Tibial artery (tissue), 4 donors: ENCODE results near the gene CCNG1.
A peak's percentile ranks its signal among the peaks of the same experiment; 100 is the strongest.

ENCODE experiments used
- DNase-seq, 2 donors: peaks; one replicate each; pipeline ENCODE4 v3.0.0-alpha.2; 2019
- H3K27ac ChIP-seq, 2 donors: fragments of 200-600 bp; sonication (generic) in 1 of 2; 1 replicate in 1 of 2; 2 replicates in 1 of 2; pipeline ENCODE4 v1.5.1; 2018 to 2019; ENCODE audit warnings: mild to moderate bottlenecking in 1 of 2
- H3K27me3 ChIP-seq, 2 donors: fragments of 200-600 bp; sonication (generic) in 1 of 2; one replicate each; pipeline versions ENCODE4 v1.5.1 to v1.6.0; 2016 to 2019
- H3K36me3 ChIP-seq, 3 donors: fragments of 200-600 bp; sonication (generic) in 2 of 3; one replicate each; pipeline ENCODE4 v1.5.1; 2016 to 2019; ENCODE audit warnings: mild to moderate bottlenecking in 2 of 3
- H3K4me1 ChIP-seq, 4 donors: fragments of 200-600 bp; sonication (generic) in 2 of 4; 1 replicate in 3 of 4; 2 replicates in 1 of 4; pipeline ENCODE4 v1.5.1; 2016 to 2019
- H3K4me3 ChIP-seq, 2 donors: fragments of 200-600 bp; sonication (generic) in 1 of 2; 1 replicate in 1 of 2; 2 replicates in 1 of 2; pipeline ENCODE4 v1.5.1; 2018 to 2019; ENCODE audit warnings: mild to moderate bottlenecking in 2 of 2
- H3K9me3 ChIP-seq, 3 donors: fragments of 200-600 bp; sonication (generic) in 1 of 3; one replicate each; pipeline ENCODE4 v1.5.1; 2016 to 2019
- CTCF ChIP-seq, 2 experiments: fragments of 200-600 bp in 1 of 2; fragments of 450-650 bp in 1 of 2; IDR thresholded peaks; one replicate each; pipeline ENCODE4 v1.5.1; 2017 to 2019; ENCODE audit warnings: antibody characterized with exemption in 2 of 2, mild to moderate bottlenecking in 1 of 2, moderate library complexity in 1 of 2
- intact Hi-C: fragments of 100-400 bp; cut with DNase I; formaldehyde crosslinking; loops from one replicate; pipeline ENCODE4 v1.15.0; 2023; ENCODE audit warnings: low total_unique reads

Gene CCNG1

DNA sequence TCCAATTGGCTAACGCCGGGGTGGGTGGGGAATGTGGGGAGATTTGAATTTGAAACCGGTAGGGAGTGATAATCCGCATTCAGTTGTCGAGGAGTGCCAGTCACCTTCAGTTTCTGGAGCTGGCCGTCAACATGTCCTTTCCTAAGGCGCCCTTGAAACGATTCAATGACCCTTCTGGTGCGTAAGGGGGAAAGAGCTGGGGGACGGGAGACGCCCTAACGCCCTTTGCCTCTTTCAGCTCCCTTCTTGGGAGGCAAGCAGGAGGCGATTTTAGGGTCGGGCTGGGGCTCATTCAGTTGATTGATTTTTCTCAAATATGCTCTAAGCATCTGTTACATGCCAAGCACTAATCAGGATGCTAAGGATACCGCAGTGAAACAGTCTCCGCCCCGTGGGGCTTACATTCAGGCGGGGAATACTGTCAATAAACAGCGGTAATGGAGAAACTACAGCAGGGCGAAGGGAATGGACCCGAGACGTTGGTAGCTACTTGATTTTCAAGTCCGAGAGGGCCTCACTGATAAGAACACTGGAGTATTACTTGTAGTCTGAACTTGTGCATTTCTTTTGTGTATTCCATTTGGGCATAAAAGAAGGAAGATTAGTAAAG, 23.3 kb downstream of the CCNG1 start, which contains the start of gene HMMR:
Gene HMMR (plus strand): TSS at position 71 of the 610 bp plus-strand sequence. CDS start 61 bp downstream, at position 132.
- Histone ChIP-seq H3K36me3 (peaks cover 0 to 3% (median under 1%) of the 10 kb centered on the region in 3 donors), H3K9me3 (no peaks in the 10 kb centered on the region), H3K4me1 (peaks cover 0 to 31% (median 16%) of the 10 kb centered on the region in 4 donors), H3K4me3 (peak within 1 kb of the TSS; percentile 68 to 84), H3K27me3 (no peaks in the 10 kb centered on the region), H3K27ac (peak within 1 kb of the TSS; percentile 96 to 97)
- TF ChIP-seq CTCF (IDR thresholded peaks at IDR 0.05), result no peak
- DNase-seq, result peak in 1 of 2 donors; percentile 20
- intact Hi-C loops, result loop anchor here (5.0 kb wide), 1 partner anchor 42 kb away; no protein-coding TSS in a partner anchor

DNA sequence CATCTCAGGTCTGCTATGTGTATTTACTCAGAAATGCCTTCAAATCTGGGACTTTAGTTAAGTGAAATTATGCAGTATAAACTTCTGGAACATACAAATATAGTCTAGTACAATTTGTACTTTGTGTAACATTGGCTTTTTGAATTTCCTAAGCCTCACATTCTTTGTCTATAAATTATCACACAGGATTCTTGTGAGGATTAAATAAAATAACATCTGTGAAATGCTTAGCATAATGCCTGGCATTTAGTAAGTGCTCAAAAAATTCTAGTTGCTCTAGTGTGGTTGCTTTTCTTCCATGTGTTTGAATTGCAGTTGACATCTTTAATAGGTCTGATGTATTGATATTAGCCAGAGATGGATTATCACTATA, 25.7 kb downstream of the CCNG1 start:
- H3K9me3 ChIP-seq, result no peaks in the 10 kb centered on the region
- no peak overlapping the region for H3K27ac ChIP-seq
- intact Hi-C loops, result loop anchor here (5.0 kb wide), 1 partner anchor 39 kb away; no protein-coding TSS in a partner anchor
- peaks cover 0 to 28% (median 16%) of the 10 kb centered on the region in 4 donors for H3K4me1 ChIP-seq
- no peak overlapping the region for H3K4me3 ChIP-seq
- DNase-seq, result no peak
- no peaks in the 10 kb centered on the region for H3K36me3 ChIP-seq
- no peak for TF ChIP-seq CTCF (IDR thresholded peaks at IDR 0.05)
- no peaks in the 10 kb centered on the region for H3K27me3 ChIP-seq

DNA sequence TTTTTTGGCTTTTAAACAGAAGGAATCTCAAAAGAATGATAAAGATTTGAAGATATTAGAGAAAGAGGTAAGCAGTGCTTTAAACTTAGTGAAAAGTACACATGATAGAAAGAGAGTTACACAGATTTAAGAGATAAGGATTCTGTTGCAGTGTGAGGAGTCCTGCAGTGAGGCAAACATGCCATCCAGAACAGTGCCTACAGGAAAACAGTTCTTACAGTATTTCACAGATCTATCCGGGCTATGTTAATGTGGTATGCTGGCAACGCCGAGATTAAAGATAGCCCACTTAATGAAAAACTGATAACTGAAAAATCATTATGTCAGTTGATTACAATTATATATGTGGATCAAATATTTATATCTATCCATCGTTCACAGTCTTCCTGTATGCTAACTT, 30.3 kb downstream of the CCNG1 start:
- no peak overlapping the region for H3K4me3 ChIP-seq
- DNase-seq, result no peak
- no peak for TF ChIP-seq CTCF (IDR thresholded peaks at IDR 0.05)
- no peaks in the 10 kb centered on the region for H3K9me3 ChIP-seq
- H3K36me3 ChIP-seq, result no peaks in the 10 kb centered on the region
- H3K4me1 ChIP-seq, result no peaks in the 10 kb centered on the region
- no peak overlapping the region for H3K27ac ChIP-seq
- no peaks in the 10 kb centered on the region for H3K27me3 ChIP-seq
- intact Hi-C loops, result no loop called here

DNA sequence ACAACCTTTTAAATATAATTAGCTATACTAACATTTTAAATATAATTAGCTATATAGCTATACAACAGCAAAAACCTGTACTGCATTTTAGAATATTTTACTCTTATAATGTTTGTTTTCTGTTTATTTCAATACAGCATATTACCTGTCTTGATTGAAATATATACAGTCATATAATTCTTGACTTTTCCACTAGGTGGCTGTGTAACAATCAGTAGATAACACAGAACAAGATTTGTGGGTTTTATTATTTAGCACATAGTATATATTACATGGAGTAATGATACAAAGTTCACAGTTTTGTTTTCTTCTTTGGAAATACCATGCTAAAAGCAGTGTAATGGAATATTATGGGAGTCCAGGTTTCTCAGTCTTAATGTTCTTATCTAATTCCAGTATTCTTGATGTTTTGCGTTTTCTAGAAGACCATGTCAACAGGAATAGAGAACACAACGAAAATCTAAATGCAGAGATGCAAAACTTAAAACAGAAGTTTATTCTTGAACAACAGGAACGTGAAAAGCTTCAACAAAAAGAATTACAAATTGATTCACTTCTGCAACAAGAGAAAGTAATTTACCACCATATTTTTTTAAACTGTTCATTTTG, 36.3 kb downstream of the CCNG1 start:
- Histone ChIP-seq H3K9me3 (no peaks in the 10 kb centered on the region), H3K36me3 (no peaks in the 10 kb centered on the region), H3K27me3 (no peaks in the 10 kb centered on the region), H3K4me3 (no peak overlapping the region), H3K4me1 (no peaks in the 10 kb centered on the region), H3K27ac (no peak overlapping the region)
- TF ChIP-seq CTCF (IDR thresholded peaks at IDR 0.05), result peak; percentile 36 to 41
- intact Hi-C loops, result no loop called here
- no peak for DNase-seq

DNA sequence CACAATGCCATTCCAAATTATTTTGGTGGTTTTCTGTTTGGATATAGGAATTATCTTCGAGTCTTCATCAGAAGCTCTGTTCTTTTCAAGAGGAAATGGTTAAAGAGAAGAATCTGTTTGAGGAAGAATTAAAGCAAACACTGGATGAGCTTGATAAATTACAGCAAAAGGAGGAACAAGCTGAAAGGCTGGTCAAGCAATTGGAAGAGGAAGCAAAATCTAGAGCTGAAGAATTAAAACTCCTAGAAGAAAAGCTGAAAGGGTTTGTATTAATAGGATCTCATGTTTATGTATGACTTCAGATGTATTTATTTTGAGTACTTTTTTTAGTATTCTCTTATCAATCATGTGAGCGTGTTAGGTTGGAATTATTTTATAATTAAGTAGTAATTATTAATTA, 38.0 kb downstream of the CCNG1 start:
- DNase-seq, result no peak
- Histone ChIP-seq H3K36me3 (no peaks in the 10 kb centered on the region), H3K27me3 (no peaks in the 10 kb centered on the region), H3K9me3 (no peaks in the 10 kb centered on the region), H3K4me3 (no peak overlapping the region), H3K4me1 (no peaks in the 10 kb centered on the region), H3K27ac (no peak overlapping the region)
- intact Hi-C loops, result no loop called here
- TF ChIP-seq CTCF (IDR thresholded peaks at IDR 0.05), result no peak
